C4-2B (cell line): ENCODE measurements around the gene TBC1D9.

Experiments used
- CTCF ChIP-seq: fragments of 450-650 bp; conservative IDR thresholded peaks from 2 replicates; pipeline ENCODE4 v1.5.1; 2017; ENCODE audit warnings: mild to moderate bottlenecking
- ZFX ChIP-seq: fragments of 450-650 bp; IDR thresholded peaks from 2 replicates; pipeline ENCODE4 v1.6.1; 2017

GRCh38 chr4:140675599-140676231 lies 80.5 kb downstream of the TBC1D9 start:
- no peak for TF ChIP-seq ZFX
- no peak for TF ChIP-seq CTCF
